ENCODE measurements around the gene PPID. TPM values are rescaled to one million over a fixed set of nuclear protein-coding genes. Genes with fewer than 3 reads are reported as not detected.

The PPID gene
- total and polyA plus RNA-seq, 2 of the 13 experiments (the other 11 are each of a cell fraction or from before 2014, with no cell fraction given), result 15.4 to 63.4 TPM

- TF ChIP-seq HHEX (CRISPR knock-in tag; IDR thresholded peaks at IDR 0.05) (no peak; the same call in 1 of the 2 replicates), ZNF224 (CRISPR knock-in tag; IDR thresholded peaks at IDR 0.05) (0 out of 2 replicates have a peak, but pooled peaks have one; percentile 70), RFXANK (CRISPR knock-in tag; IDR thresholded peaks at IDR 0.05) (peak; percentile 77; the same call in 1 of the 2 replicates), ZNF747 (CRISPR knock-in tag; IDR thresholded peaks at IDR 0.05; ENCODE audit: borderline replicate concordance) (peak; percentile 90; the same call in 1 of the 2 replicates), ZNF776 (CRISPR knock-in tag; IDR thresholded peaks at IDR 0.05) (peak; percentile 92), SMARCC2 (IDR thresholded peaks at IDR 0.05) (no peak), GMEB2 (CRISPR knock-in tag; IDR thresholded peaks at IDR 0.05; ENCODE audit: low read depth) (peak; percentile 85), TAF1 (CRISPR knock-in tag; IDR thresholded peaks at IDR 0.05) (peak; percentile 80), ZGPAT (CRISPR knock-in tag; IDR thresholded peaks at IDR 0.05) (peak; percentile 97), SRSF1 (optimal IDR thresholded peaks at IDR 0.05; ENCODE audit: low read depth, low read length) (peak; percentile 86), WIZ (CRISPR knock-in tag; IDR thresholded peaks at IDR 0.05) (no peak; the same call in 1 of the 2 replicates), ISL2 (CRISPR knock-in tag; IDR thresholded peaks at IDR 0.05) (peak; percentile 30), DNMT3B (CRISPR knock-in tag; conservative IDR thresholded peaks at IDR 0.05) (no peak), ZNF468 (CRISPR knock-in tag; IDR thresholded peaks at IDR 0.05) (no peak), TAF15 (IDR thresholded peaks at IDR 0.05; ENCODE audit: low read depth, low read length, poor library complexity, severe bottlenecking) (peak; percentile 77)
- TF ChIP-seq, protein P1, sequence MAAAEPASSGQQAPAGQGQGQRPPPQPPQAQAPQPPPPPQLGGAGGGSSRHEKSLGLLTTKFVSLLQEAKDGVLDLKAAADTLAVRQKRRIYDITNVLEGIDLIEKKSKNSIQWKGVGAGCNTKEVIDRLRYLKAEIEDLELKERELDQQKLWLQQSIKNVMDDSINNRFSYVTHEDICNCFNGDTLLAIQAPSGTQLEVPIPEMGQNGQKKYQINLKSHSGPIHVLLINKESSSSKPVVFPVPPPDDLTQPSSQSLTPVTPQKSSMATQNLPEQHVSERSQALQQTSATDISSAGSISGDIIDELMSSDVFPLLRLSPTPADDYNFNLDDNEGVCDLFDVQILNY (CRISPR knock-in tag; conservative IDR thresholded peaks at IDR 0.05), result no peak; the same call in 1 of the 2 replicates
- TF ChIP-seq, protein P2, sequence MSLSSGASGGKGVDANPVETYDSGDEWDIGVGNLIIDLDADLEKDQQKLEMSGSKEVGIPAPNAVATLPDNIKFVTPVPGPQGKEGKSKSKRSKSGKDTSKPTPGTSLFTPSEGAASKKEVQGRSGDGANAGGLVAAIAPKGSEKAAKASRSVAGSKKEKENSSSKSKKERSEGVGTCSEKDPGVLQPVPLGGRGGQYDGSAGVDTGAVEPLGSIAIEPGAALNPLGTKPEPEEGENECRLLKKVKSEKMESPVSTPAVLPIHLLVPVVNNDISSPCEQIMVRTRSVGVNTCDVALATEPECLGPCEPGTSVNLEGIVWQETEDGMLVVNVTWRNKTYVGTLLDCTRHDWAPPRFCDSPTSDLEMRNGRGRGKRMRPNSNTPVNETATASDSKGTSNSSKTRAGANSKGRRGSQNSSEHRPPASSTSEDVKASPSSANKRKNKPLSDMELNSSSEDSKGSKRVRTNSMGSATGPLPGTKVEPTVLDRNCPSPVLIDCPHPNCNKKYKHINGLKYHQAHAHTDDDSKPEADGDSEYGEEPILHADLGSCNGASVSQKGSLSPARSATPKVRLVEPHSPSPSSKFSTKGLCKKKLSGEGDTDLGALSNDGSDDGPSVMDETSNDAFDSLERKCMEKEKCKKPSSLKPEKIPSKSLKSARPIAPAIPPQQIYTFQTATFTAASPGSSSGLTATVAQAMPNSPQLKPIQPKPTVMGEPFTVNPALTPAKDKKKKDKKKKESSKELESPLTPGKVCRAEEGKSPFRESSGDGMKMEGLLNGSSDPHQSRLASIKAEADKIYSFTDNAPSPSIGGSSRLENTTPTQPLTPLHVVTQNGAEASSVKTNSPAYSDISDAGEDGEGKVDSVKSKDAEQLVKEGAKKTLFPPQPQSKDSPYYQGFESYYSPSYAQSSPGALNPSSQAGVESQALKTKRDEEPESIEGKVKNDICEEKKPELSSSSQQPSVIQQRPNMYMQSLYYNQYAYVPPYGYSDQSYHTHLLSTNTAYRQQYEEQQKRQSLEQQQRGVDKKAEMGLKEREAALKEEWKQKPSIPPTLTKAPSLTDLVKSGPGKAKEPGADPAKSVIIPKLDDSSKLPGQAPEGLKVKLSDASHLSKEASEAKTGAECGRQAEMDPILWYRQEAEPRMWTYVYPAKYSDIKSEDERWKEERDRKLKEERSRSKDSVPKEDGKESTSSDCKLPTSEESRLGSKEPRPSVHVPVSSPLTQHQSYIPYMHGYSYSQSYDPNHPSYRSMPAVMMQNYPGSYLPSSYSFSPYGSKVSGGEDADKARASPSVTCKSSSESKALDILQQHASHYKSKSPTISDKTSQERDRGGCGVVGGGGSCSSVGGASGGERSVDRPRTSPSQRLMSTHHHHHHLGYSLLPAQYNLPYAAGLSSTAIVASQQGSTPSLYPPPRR (CRISPR knock-in tag; IDR thresholded peaks at IDR 0.05; ENCODE audit: borderline replicate concordance), result peak; percentile 60; the same call in 1 of the 2 replicates
- TF ChIP-seq, protein P3, sequence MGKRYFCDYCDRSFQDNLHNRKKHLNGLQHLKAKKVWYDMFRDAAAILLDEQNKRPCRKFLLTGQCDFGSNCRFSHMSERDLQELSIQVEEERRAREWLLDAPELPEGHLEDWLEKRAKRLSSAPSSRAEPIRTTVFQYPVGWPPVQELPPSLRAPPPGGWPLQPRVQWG (CRISPR knock-in tag; IDR thresholded peaks at IDR 0.05; ENCODE audit: borderline replicate concordance, low read depth), result no peak
- TF ChIP-seq, protein P4, sequence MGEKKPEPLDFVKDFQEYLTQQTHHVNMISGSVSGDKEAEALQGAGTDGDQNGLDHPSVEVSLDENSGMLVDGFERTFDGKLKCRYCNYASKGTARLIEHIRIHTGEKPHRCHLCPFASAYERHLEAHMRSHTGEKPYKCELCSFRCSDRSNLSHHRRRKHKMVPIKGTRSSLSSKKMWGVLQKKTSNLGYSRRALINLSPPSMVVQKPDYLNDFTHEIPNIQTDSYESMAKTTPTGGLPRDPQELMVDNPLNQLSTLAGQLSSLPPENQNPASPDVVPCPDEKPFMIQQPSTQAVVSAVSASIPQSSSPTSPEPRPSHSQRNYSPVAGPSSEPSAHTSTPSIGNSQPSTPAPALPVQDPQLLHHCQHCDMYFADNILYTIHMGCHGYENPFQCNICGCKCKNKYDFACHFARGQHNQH (CRISPR knock-in tag; IDR thresholded peaks at IDR 0.05), result peak; percentile 91
Measured at GRCh38 chr4:158671915-158672806, 51.0 kb downstream of the PPID start, which contains the start of gene ETFDH (continued).

Data from HepG2 (cell line).